ENCODE data around the gene TMEM213. TPM values are rescaled to one million over a fixed set of nuclear protein-coding genes. Genes with fewer than 3 reads are reported as not detected.

TMEM213 gene
- total RNA-seq, result not detected
- 0.45 TPM for total RNA-seq (2013)

- H3K27ac ChIP-seq (ENCODE audit: low read length), result no peak within 1 kb of the TSS
- ATAC-seq (peak in 2 of 3 donors; percentile 29 to 42), DNase-seq (peak in 1 of 2 donors; percentile 30)
- Mint-ChIP-seq H3K4me3 (peak within 1 kb of the TSS; percentile 13), H3K27me3 (ENCODE audit: low read depth in 2 of 2) (peaks cover 2 to 5% of the 10 kb centered on the region in 2 donors), H3K9me3 (no peaks in the 10 kb centered on the region), H3K27ac (no peak within 1 kb of the TSS), H3K4me1 (peaks cover 5% of the 10 kb centered on the region in 2 donors), H3K36me3 (no peaks in the 10 kb centered on the region)
- no peaks in the 10 kb centered on the region for H3K36me3 ChIP-seq (ENCODE audit: control insufficient read depth, insufficient read depth, low read length)
- WGBS (ENCODE audit: insufficient coverage), result 67% methylated on average over 12 of the region's 14 CpGs
- no peaks in the 10 kb centered on the region for H3K9me3 ChIP-seq (ENCODE audit: control insufficient read depth, insufficient read depth, low read length)
- H3K4me3 ChIP-seq (ENCODE audit: low read length), result no peak within 1 kb of the TSS
- peaks cover 14% of the 10 kb centered on the region for H3K4me1 ChIP-seq (ENCODE audit: control insufficient read depth, insufficient read depth, low read length)
- no peak for TF ChIP-seq CTCF (IDR thresholded peaks at IDR 0.05)
- no peaks in the 10 kb centered on the region for H3K27me3 ChIP-seq (ENCODE audit: control insufficient read depth, insufficient read depth, low read length)
- intact Hi-C loops (cut with micrococcal nuclease), result no loop called here
These were observed at the start of gene TMEM213, which contains the start of gene ATP6V0A4 for GRCh38 chr7:138797715-138798320. TMEM213 (plus strand) TSS chr7:138797994; CDS start chr7:138798105, 111 bp downstream. ATP6V0A4 (minus strand) TSS chr7:138798196; CDS start chr7:138771247, 26,949 bp downstream.

GRCh38 chr7:138748666-138749065 lies 49.1 kb upstream of the TMEM213 start:
- no peaks in the 10 kb centered on the region for H3K36me3 ChIP-seq (ENCODE audit: control insufficient read depth, insufficient read depth, low read length)
- ATAC-seq (no peak), DNase-seq (no peak)
- no peak for TF ChIP-seq CTCF (IDR thresholded peaks at IDR 0.05)
- Mint-ChIP-seq H3K4me1 (peaks cover 15 to 33% of the 10 kb centered on the region in 2 donors), H3K4me3 (no peak overlapping the region), H3K9me3 (no peaks in the 10 kb centered on the region), H3K27me3 (ENCODE audit: low read depth in 2 of 2) (peaks cover 0 to 7% of the 10 kb centered on the region in 2 donors), H3K27ac (peak overlapping the region in 1 of 2 donors; percentile 11), H3K36me3 (no peaks in the 10 kb centered on the region)
- no peaks in the 10 kb centered on the region for H3K27me3 ChIP-seq (ENCODE audit: control insufficient read depth, insufficient read depth, low read length)
- H3K27ac ChIP-seq (ENCODE audit: low read length), result no peak overlapping the region
- H3K9me3 ChIP-seq (ENCODE audit: control insufficient read depth, insufficient read depth, low read length), result no peaks in the 10 kb centered on the region
- H3K4me1 ChIP-seq (ENCODE audit: control insufficient read depth, insufficient read depth, low read length), result peaks cover 37% of the 10 kb centered on the region
- 56% methylated on average over 6 of the region's 6 CpGs for WGBS (ENCODE audit: insufficient coverage)
- intact Hi-C loops (cut with micrococcal nuclease), result no loop called here
- no peak overlapping the region for H3K4me3 ChIP-seq (ENCODE audit: low read length)

- no peak overlapping the region for H3K4me3 ChIP-seq (ENCODE audit: low read length)
- no peak for TF ChIP-seq CTCF (IDR thresholded peaks at IDR 0.05)
- no peaks in the 10 kb centered on the region for H3K36me3 ChIP-seq (ENCODE audit: control insufficient read depth, insufficient read depth, low read length)
- Mint-ChIP-seq H3K27me3 (ENCODE audit: low read depth in 2 of 2) (peaks cover 0 to 7% of the 10 kb centered on the region in 2 donors), H3K9me3 (no peaks in the 10 kb centered on the region), H3K4me3 (no peak overlapping the region), H3K27ac (peak overlapping the region in 1 of 2 donors; percentile 11), H3K4me1 (peaks cover 16 to 36% of the 10 kb centered on the region in 2 donors), H3K36me3 (no peaks in the 10 kb centered on the region)
- 89% methylated on average over 3 of the region's 3 CpGs for WGBS (ENCODE audit: insufficient coverage)
- H3K9me3 ChIP-seq (ENCODE audit: control insufficient read depth, insufficient read depth, low read length), result no peaks in the 10 kb centered on the region
- H3K4me1 ChIP-seq (ENCODE audit: control insufficient read depth, insufficient read depth, low read length), result peaks cover 40% of the 10 kb centered on the region
- peak in 1 of 2 donors; percentile 13 for DNase-seq
- H3K27ac ChIP-seq (ENCODE audit: low read length), result no peak overlapping the region
- ATAC-seq, result no peak
- intact Hi-C loops (cut with micrococcal nuclease), result loop anchor here (10.0 kb wide), 1 partner anchor 345 kb away; no protein-coding TSS in a partner anchor
- no peaks in the 10 kb centered on the region for H3K27me3 ChIP-seq (ENCODE audit: control insufficient read depth, insufficient read depth, low read length)
These were observed 47.8 kb upstream of the TMEM213 start for GRCh38 chr7:138749960-138750359.

Data from natural killer cell (primary cell).